SU-DHL-6 (cell line): ENCODE results near the gene CALHM3.

Experiments
- EZH2phosphoT487 ChIP-seq: fragments of 200-600 bp; sonication (generic), shearing (Covaris generic); conservative IDR thresholded peaks from 2 replicates; pipeline ENCODE4 v1.6.1; 2018; ENCODE audit warnings: mild to moderate bottlenecking, antibody characterized with exemption, low read length, moderate library complexity, mixed read lengths
- TF ChIP-seq, protein P1 (sequence below): fragments of 200-600 bp; sonication (generic); IDR thresholded peaks from one replicate; pipeline ENCODE4 v1.5.1; 2017; ENCODE audit warnings: antibody characterized with exemption, mild to moderate bottlenecking, low read length, moderate library complexity; ENCODE audit not compliant: insufficient read depth, poor library complexity, severe bottlenecking

DNA sequence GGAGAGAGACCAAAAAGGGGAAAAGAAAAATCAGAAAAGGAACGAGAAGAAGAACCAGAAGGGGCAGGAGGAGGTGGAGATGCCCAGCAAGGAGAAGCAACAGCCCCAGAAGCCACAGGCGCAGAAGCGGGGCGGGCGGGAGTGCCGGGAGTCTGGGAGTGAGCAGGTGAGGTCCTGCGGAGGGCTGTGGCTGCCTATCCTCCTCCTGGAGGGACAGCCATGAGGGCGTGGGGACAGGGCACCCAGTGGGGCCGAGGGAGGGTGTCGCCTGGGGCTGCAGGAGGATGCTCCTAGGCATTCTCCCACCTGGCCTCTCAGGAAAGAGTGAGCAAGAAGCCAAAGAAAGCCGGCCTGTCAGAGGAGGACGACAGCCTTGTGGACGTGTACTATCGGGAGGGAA, 38.6 kb downstream of the CALHM3 start:
- TF ChIP-seq, protein P1, sequence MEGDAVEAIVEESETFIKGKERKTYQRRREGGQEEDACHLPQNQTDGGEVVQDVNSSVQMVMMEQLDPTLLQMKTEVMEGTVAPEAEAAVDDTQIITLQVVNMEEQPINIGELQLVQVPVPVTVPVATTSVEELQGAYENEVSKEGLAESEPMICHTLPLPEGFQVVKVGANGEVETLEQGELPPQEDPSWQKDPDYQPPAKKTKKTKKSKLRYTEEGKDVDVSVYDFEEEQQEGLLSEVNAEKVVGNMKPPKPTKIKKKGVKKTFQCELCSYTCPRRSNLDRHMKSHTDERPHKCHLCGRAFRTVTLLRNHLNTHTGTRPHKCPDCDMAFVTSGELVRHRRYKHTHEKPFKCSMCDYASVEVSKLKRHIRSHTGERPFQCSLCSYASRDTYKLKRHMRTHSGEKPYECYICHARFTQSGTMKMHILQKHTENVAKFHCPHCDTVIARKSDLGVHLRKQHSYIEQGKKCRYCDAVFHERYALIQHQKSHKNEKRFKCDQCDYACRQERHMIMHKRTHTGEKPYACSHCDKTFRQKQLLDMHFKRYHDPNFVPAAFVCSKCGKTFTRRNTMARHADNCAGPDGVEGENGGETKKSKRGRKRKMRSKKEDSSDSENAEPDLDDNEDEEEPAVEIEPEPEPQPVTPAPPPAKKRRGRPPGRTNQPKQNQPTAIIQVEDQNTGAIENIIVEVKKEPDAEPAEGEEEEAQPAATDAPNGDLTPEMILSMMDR: no peak
- no peak for TF ChIP-seq EZH2phosphoT487
